Right atrium auricular region (tissue), 2 donors: ENCODE data around the gene RCE1. TPM values are rescaled to one million over a fixed set of nuclear protein-coding genes. Genes with fewer than 3 reads are reported as not detected.

Source experiments
- DNase-seq: peaks from one replicate; pipeline ENCODE4 v3.0.0-alpha.2; 2019; ENCODE audit warnings: low spot score
- H3K27ac ChIP-seq, 2 donors: fragments of 200-600 bp; sonication (generic); 1 replicate in 1 of 2; 2 replicates in 1 of 2; pipeline ENCODE4 v1.5.1; 2016 to 2019
- H3K27me3 ChIP-seq, 2 donors: fragments of 200-600 bp; sonication (generic); one replicate each; pipeline versions ENCODE4 v1.5.1 to v1.6.0; 2017 to 2019
- H3K36me3 ChIP-seq: fragments of 200-600 bp; sonication (generic); one replicate; pipeline ENCODE4 v1.5.1; 2016
- H3K4me1 ChIP-seq, 2 donors: fragments of 200-600 bp; sonication (generic); one replicate each; pipeline versions ENCODE4 v1.5.1 to v1.6.0; 2017 to 2019
- H3K4me3 ChIP-seq, 2 donors: fragments of 200-600 bp; sonication (generic); 1 replicate in 1 of 2; 2 replicates in 1 of 2; pipeline ENCODE4 v1.5.1; 2017 to 2019; ENCODE audit warnings: mild to moderate bottlenecking in 1 of 2, moderate library complexity in 1 of 2
- H3K9me3 ChIP-seq, 2 donors: fragments of 200-600 bp; sonication (generic); one replicate each; pipeline ENCODE4 v1.5.1; 2019
- CTCF ChIP-seq, 2 donors: fragments of 200-600 bp; sonication (generic); IDR thresholded peaks; one replicate each; pipeline ENCODE4 v1.5.1; 2019; ENCODE audit warnings: antibody characterized with exemption in 2 of 2
- total RNA-seq, 2 donors: library from RNA; depleted of rRNA; stranded (reverse); fragments of >200 nt; gene quantifications; one replicate each; pipeline ENCODE4 v1.1.0, GENCODE V29; 2016

RCE1 gene
- total RNA-seq, 2 donors from 2014 or later, result 6.4 to 8.1 TPM

- H3K36me3 ChIP-seq, result no peaks in the 10 kb centered on the region
- H3K27me3 ChIP-seq, result no peaks in the 10 kb centered on the region
- H3K9me3 ChIP-seq, result no peaks in the 10 kb centered on the region
- no peak for DNase-seq
- TF ChIP-seq CTCF (IDR thresholded peaks at IDR 0.05), result peak; percentile 30 to 63
- peaks cover 0 to 33% of the 10 kb centered on the region in 2 donors for H3K4me1 ChIP-seq
- peak overlapping the region in 1 of 2 donors; percentile 2 for H3K4me3 ChIP-seq
- H3K27ac ChIP-seq, result no peak overlapping the region
These were observed 40.0 kb downstream of the RCE1 start for GRCh38 chr11:66883016-66883965.

GRCh38 chr11:66884443-66884842 is 41.2 kb downstream of the RCE1 start:
- Histone ChIP-seq H3K9me3 (no peaks in the 10 kb centered on the region), H3K36me3 (no peaks in the 10 kb centered on the region), H3K27me3 (no peaks in the 10 kb centered on the region), H3K4me1 (peaks cover 0 to 25% of the 10 kb centered on the region in 2 donors), H3K4me3 (no peak overlapping the region), H3K27ac (no peak overlapping the region)
- no peak for DNase-seq
- TF ChIP-seq CTCF (IDR thresholded peaks at IDR 0.05), result no peak

- Histone ChIP-seq H3K9me3 (no peaks in the 10 kb centered on the region), H3K27ac (no peak overlapping the region), H3K4me1 (peaks cover 0 to 19% of the 10 kb centered on the region in 2 donors), H3K4me3 (no peak overlapping the region), H3K27me3 (no peaks in the 10 kb centered on the region), H3K36me3 (no peaks in the 10 kb centered on the region)
- no peak for DNase-seq
- no peak for TF ChIP-seq CTCF (IDR thresholded peaks at IDR 0.05)
These were observed 42.2 kb downstream of the RCE1 start for GRCh38 chr11:66885469-66885868.

GRCh38 chr11:66885950-66886440 is 42.8 kb downstream of the RCE1 start:
- Histone ChIP-seq H3K36me3 (no peaks in the 10 kb centered on the region), H3K4me1 (peaks cover 0 to 14% of the 10 kb centered on the region in 2 donors), H3K4me3 (no peak overlapping the region), H3K9me3 (no peaks in the 10 kb centered on the region), H3K27me3 (no peaks in the 10 kb centered on the region), H3K27ac (no peak overlapping the region)
- TF ChIP-seq CTCF (IDR thresholded peaks at IDR 0.05), result no peak
- DNase-seq, result no peak

- no peaks in the 10 kb centered on the region for H3K27me3 ChIP-seq
- no peak overlapping the region for H3K27ac ChIP-seq
- H3K36me3 ChIP-seq, result no peaks in the 10 kb centered on the region
- no peak for DNase-seq
- H3K4me3 ChIP-seq, result no peak overlapping the region
- TF ChIP-seq CTCF (IDR thresholded peaks at IDR 0.05), result no peak
- no peaks in the 10 kb centered on the region for H3K9me3 ChIP-seq
- H3K4me1 ChIP-seq, result peaks cover 0 to 13% of the 10 kb centered on the region in 2 donors
These were observed 43.5 kb downstream of the RCE1 start for GRCh38 chr11:66886671-66887221.
